Astrocyte of the cerebellum (primary cell): ENCODE measurements around the gene ITPR2.

ENCODE experiments used
- DNase-seq: peaks from one replicate; pipeline ENCODE4 v3.0.0-alpha.2; 2011; ENCODE audit warnings: low read depth
- H3K4me3 ChIP-seq: 2 replicates; pipeline ENCODE4 v1.5.1; 2011; ENCODE audit warnings: mild to moderate bottlenecking, low read depth, low read length, moderate library complexity
- in situ Hi-C: cut with HindIII; loops from 2 replicates; pipeline ENCODE4 v1.10.0; 2017; ENCODE audit warnings: low sequenced_read_pairs
- TF ChIP-seq, protein P1 (sequence below): IDR thresholded peaks from 2 replicates; pipeline ENCODE4 v1.5.1; 2012; ENCODE audit warnings: low read length, low read depth, moderate library complexity, mild to moderate bottlenecking; ENCODE audit errors: missing control alignments

ITPR2 gene

DNA sequence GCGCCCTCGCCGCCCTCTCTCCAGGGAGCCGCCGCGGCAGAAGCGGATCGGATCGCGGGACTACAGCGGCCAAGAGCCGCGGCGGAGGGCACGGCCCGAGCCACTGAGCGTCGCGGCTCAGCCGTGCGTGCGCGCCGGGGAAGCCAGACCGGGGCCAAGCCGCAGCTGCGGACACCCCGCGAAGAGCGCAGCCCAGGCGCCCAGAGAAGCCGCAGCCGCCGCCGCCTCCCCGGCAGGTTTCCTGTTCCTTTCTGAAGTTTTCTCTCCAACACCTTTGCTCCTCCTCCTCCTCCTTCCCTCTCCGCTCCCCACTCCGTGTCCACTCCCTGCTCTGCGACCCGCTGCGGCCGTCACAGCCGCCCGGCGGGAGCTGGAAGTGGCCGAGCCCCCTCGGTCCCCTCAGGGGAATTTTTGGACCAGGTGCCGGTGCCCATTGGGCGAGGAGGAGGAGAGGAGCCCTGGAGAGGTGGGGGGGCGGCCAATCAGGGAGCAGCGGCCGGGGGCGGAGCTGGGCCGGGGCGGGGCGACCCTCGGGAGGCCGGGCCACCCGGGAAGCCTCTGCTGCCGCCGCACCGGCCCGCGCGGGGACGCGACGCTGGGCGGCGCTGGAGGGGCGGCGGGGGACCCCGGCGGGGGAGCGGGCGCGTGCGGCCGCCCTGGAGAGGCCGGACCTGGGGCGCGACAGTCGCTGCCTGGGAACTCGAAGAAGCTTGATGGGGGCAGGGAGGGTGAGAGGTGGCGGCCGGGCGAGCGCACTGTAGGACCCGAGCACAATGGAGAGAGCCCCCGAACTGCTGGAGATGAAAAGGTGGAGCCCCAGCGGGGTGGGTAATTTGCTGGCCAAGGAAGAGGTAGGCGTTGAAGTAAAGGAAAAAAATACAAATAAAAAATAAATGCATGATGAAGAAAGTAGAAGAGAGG lies at the start of gene ITPR2:
Gene ITPR2, minus strand, starts transcription at position 373 of the 921 bp plus-strand sequence. CDS start 413 bp downstream, outside the sequence.
- TF ChIP-seq, protein P1, sequence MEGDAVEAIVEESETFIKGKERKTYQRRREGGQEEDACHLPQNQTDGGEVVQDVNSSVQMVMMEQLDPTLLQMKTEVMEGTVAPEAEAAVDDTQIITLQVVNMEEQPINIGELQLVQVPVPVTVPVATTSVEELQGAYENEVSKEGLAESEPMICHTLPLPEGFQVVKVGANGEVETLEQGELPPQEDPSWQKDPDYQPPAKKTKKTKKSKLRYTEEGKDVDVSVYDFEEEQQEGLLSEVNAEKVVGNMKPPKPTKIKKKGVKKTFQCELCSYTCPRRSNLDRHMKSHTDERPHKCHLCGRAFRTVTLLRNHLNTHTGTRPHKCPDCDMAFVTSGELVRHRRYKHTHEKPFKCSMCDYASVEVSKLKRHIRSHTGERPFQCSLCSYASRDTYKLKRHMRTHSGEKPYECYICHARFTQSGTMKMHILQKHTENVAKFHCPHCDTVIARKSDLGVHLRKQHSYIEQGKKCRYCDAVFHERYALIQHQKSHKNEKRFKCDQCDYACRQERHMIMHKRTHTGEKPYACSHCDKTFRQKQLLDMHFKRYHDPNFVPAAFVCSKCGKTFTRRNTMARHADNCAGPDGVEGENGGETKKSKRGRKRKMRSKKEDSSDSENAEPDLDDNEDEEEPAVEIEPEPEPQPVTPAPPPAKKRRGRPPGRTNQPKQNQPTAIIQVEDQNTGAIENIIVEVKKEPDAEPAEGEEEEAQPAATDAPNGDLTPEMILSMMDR = no peak
- DNase-seq = peak; percentile 52
- H3K4me3 ChIP-seq = peak within 1 kb of the TSS; percentile 87
- in situ Hi-C loops = no loop called here

DNA sequence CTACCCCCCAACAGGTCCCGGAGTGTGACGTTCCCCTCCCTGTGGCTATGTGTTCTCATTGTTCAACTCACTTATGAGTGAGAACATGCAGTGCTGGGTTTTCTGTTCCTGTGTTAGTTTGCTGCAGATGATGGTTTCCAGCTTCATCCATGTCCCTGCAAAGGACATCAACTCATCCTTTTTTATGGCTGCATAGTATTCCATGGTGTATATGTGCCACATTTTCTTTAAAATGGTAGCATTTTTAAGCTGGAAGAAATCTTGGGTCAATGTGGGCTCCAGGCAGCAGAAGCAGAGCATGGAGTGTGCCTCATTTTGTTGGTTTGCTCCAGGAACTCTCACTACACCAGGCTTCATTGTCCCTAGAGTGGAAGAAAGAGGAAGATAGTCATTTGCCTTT lies 47.6 kb upstream of the ITPR2 start:
- in situ Hi-C loops = no loop called here
- DNase-seq = no peak
- H3K4me3 ChIP-seq = no peak overlapping the region
- TF ChIP-seq, protein P1 = no peak

DNA sequence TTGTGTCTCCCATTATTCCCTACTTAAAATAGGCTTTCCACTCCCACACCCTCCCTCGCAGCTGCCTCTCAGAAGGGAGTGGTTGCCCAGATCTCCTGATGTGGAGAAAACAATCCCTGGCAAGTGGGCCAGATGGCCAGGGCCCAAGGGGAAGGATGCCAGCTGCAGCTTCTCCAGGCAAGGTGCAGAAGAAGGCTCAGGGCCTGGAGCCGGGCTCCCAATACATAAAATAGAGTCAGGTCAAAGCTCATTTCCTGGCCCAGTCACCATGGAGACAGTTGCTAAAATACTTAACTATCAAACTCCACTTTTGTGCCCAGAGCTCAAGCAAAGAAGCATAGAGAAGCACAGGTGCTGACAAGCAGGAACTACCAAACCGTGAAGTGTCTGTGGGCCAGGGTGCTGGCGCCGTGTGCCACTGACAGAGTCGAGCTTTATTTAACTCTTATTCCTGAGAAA lies 45.7 kb upstream of the ITPR2 start:
- DNase-seq = no peak
- in situ Hi-C loops = no loop called here
- TF ChIP-seq, protein P1 = no peak
- H3K4me3 ChIP-seq = no peak overlapping the region

DNA sequence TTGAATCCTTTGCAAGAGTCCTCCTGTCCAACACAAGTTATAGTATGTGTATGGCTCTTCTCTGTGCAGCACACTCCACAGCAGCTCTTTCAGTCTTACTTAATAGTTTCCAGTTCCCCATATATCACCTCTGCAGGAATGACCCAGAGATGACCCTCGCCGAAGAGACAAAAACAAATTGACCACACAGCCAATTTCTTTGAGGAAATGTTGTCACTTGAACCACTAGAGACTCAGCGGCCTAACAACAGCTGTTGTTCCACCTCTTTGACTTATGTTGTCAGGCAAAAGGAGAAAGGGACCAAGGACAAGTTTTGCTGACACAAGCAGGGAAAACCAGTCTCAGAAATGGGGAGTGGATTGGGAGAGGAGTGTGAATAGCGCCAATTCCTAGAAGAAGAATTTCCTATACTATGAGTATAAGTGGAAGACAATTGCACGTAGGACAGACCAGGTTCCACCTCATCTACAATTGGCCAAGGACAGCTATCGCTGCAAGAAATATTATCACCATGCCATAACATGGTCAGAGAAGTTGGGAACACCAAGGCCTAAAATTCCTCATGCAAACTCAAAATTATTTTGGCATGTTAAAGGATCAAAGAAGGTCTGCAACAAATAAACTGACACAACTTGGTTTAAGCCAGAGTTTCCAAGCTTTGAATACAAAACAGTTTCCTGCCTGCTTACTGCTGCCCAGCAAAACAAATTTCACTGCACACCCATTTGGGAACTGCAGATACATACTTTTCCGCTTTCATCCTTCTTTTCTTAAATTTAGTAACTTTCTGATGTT lies 41.7 kb upstream of the ITPR2 start:
- TF ChIP-seq, protein P1 = no peak
- no peak for DNase-seq
- H3K4me3 ChIP-seq = no peak overlapping the region
- in situ Hi-C loops = no loop called here

DNA sequence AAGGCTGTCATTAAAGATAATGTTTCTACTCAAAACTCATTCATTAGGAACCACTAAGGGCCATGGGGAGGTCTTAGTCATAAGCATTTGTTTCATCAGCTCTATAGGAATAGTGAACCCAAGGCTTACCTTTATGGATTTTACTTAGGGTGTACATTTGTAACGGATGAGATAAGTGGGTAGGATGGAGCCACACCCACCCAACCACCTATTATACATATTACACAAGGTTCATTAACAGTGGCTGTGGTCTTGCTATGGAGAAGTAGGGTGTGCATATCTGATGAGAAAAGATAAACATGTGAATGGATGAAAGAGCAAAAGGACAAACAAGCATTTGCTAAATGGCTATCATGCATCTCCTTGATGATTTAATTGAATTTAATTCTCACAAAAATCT lies 39.6 kb upstream of the ITPR2 start:
- DNase-seq = no peak
- TF ChIP-seq, protein P1 = no peak
- in situ Hi-C loops = no loop called here
- H3K4me3 ChIP-seq = no peak overlapping the region

DNA sequence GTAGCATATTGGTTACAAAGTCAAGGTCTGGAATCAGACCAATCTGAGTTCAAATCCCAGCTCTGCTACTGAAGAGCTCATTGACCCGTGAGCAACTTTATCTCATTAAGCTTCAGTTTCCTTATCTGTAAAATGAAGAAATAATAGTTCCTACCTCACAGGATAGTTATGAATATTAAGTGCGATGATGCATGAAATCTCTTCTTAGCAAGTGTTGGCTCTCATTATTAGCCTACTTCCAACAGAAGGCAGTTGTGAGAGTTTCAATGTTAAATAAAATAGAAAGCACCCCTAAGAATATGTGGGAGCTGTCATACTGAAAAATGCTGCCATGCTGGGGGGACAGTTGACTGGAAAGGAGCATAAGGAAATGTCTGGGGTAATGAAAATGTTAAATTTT lies 39.0 kb upstream of the ITPR2 start:
- in situ Hi-C loops = no loop called here
- H3K4me3 ChIP-seq = no peak overlapping the region
- TF ChIP-seq, protein P1 = no peak

More for the DNA sequence above, 39.0 kb upstream of the ITPR2 start:
- DNase-seq = no peak
